ENCODE data around the gene SGMS1. TPM values are rescaled to one million over a fixed set of nuclear protein-coding genes. Genes with fewer than 3 reads are reported as not detected.

SGMS1 gene
- total RNA-seq, 4 donors from 2014 or later = 153 to 235 (median 186) TPM

DNA sequence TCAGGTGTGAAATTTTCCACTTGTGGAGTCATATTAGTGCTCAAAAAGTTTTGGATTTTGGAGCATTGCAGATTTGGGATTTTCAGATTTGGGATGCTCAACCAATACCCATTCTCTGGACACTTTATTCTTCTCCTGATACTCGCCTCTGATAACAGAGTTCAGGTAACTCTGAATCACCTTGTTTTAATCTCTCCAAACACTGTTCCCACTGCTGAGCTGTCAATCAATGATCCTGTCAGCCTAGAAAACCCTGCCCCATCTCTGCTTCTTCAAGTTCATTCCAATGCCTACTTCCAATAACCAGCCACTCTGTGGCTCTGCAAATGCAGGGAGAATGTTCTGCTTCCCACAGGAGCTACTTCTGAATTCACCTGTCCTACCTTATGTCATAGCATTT, 21.8 kb downstream of the SGMS1 start:
- intact Hi-C loops (cut with DNase I; ENCODE audit: low total_unique reads) = no loop called here
- DNase-seq (ENCODE audit: low spot score in 2 of 2) = no peak
- WGBS, 2 donors = 71% methylated on average over 1 of the region's 1 CpG
- TF ChIP-seq POLR2A (IDR thresholded peaks at IDR 0.05) = no peak
- TF ChIP-seq, protein P1, sequence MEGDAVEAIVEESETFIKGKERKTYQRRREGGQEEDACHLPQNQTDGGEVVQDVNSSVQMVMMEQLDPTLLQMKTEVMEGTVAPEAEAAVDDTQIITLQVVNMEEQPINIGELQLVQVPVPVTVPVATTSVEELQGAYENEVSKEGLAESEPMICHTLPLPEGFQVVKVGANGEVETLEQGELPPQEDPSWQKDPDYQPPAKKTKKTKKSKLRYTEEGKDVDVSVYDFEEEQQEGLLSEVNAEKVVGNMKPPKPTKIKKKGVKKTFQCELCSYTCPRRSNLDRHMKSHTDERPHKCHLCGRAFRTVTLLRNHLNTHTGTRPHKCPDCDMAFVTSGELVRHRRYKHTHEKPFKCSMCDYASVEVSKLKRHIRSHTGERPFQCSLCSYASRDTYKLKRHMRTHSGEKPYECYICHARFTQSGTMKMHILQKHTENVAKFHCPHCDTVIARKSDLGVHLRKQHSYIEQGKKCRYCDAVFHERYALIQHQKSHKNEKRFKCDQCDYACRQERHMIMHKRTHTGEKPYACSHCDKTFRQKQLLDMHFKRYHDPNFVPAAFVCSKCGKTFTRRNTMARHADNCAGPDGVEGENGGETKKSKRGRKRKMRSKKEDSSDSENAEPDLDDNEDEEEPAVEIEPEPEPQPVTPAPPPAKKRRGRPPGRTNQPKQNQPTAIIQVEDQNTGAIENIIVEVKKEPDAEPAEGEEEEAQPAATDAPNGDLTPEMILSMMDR (IDR thresholded peaks at IDR 0.05) = no peak
- H3K4me3 ChIP-seq (ENCODE audit: low read depth, poor library complexity, severe bottlenecking) = no peak overlapping the region

DNA sequence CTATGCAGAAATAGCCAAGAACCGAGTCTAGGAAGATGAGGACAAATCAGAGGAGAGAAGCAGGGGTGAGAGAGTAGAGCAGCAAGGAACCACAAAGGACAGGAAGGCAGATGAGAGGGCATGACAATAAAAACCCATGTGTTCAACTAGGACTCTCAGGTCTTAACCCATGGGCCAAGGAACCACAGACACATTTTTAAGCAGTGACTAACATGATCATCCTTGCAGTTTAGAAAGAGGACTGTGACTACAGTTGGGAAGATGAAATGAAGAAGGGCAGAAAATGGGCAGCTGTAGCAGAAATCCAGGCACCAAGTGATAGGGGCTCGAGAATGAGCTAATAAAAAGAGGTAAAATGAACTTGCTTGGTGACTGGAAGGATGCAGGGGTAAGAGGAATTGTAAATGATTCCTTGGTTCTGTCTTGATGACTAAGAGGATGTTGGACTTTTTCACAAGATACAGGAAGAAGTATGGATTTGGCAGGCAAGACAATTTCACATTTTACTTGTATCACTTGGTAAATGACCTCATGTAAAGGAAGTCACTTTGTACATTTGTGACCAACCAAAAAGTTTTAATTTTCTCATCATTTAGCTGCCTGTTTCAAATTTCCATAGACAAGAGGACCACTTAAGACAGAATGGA, 22.8 kb downstream of the SGMS1 start:
- WGBS, 2 donors = 69 to 83% methylated on average over 2 of the region's 2 CpGs
- intact Hi-C loops (cut with DNase I; ENCODE audit: low total_unique reads) = no loop called here
- no peak overlapping the region for H3K4me3 ChIP-seq (ENCODE audit: low read depth, poor library complexity, severe bottlenecking)
- DNase-seq (ENCODE audit: low spot score in 2 of 2) = no peak
- TF ChIP-seq POLR2A (IDR thresholded peaks at IDR 0.05) = no peak
- TF ChIP-seq, protein P1 (IDR thresholded peaks at IDR 0.05) = no peak

- intact Hi-C loops (cut with DNase I; ENCODE audit: low total_unique reads) = no loop called here
- WGBS, 2 donors = 47 to 53% methylated on average over 1 of the region's 1 CpG
- no peak for DNase-seq (ENCODE audit: low spot score in 2 of 2)
- no peak overlapping the region for H3K4me3 ChIP-seq (ENCODE audit: low read depth, poor library complexity, severe bottlenecking)
- TF ChIP-seq, protein P1 (IDR thresholded peaks at IDR 0.05) = no peak
- no peak for TF ChIP-seq POLR2A (IDR thresholded peaks at IDR 0.05)
These were observed 23.5 kb downstream of the SGMS1 start for GRCh38 chr10:50600286-50600685.

GRCh38 chr10:50596897-50597296, 26.9 kb downstream of the SGMS1 start:
- 88 to 89% methylated on average over 3 of the region's 3 CpGs for WGBS, 2 donors
- TF ChIP-seq, protein P1 (IDR thresholded peaks at IDR 0.05) = no peak
- TF ChIP-seq POLR2A (IDR thresholded peaks at IDR 0.05) = no peak
- no peak for DNase-seq (ENCODE audit: low spot score in 2 of 2)
- intact Hi-C loops (cut with DNase I; ENCODE audit: low total_unique reads) = no loop called here
- H3K4me3 ChIP-seq (ENCODE audit: low read depth, poor library complexity, severe bottlenecking) = no peak overlapping the region

DNA sequence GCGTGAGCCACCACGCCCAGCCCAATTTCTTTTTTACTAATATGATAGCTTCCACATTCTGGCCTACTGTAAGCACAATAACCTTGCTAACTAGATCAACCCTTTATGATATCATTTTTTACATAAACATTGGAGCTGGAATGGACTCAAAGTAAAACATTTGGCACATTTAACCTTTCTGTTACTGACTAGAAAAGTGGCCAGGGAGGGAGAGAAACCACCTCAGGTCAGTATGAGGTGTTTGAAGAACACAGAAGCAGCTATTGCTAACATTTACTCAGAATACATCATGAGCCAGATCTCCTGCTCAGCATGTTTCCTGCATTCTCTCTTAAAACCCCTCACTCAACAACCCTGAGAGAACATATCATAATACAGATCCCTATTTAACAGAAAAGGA, 27.3 kb downstream of the SGMS1 start:
- DNase-seq (ENCODE audit: low spot score in 2 of 2) = no peak
- H3K4me3 ChIP-seq (ENCODE audit: low read depth, poor library complexity, severe bottlenecking) = no peak overlapping the region
- intact Hi-C loops (cut with DNase I; ENCODE audit: low total_unique reads) = no loop called here
- WGBS, 2 donors = 97 to 100% methylated on average over 2 of the region's 2 CpGs
- TF ChIP-seq POLR2A (IDR thresholded peaks at IDR 0.05) = no peak
- TF ChIP-seq, protein P1 (IDR thresholded peaks at IDR 0.05) = no peak

- intact Hi-C loops (cut with DNase I; ENCODE audit: low total_unique reads) = no loop called here
- no peak overlapping the region for H3K4me3 ChIP-seq (ENCODE audit: low read depth, poor library complexity, severe bottlenecking)
- 79 to 91% methylated on average over 3 of the region's 3 CpGs for WGBS, 2 donors
- no peak for DNase-seq (ENCODE audit: low spot score in 2 of 2)
- TF ChIP-seq POLR2A (IDR thresholded peaks at IDR 0.05) = no peak
- TF ChIP-seq, protein P1 (IDR thresholded peaks at IDR 0.05) = no peak
These were observed 28.0 kb downstream of the SGMS1 start for GRCh38 chr10:50595785-50596184.
